Measurements from ENCODE around the gene PPHLN1.

The PPHLN1 gene

DNA sequence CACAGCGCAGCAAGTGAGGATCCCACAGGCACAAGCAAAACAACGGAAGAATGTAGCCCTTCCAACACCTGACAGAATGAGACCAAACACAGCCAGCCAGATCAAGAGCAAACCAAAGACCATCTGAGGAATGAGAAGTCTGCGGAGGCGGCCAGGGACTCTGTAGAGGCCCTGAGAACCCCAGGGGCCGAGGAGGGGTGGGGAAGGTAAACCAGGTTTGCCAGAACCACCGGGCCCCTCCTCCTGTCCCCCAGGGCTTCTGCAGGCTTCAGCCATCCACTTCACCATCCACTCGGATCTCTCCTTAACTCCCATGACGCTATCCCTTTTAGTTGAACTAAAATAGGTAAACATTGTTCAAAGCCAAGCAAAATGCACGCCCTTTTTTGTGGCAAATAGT, 37.4 kb upstream of the PPHLN1 start:
- TF ChIP-seq, protein P1, sequence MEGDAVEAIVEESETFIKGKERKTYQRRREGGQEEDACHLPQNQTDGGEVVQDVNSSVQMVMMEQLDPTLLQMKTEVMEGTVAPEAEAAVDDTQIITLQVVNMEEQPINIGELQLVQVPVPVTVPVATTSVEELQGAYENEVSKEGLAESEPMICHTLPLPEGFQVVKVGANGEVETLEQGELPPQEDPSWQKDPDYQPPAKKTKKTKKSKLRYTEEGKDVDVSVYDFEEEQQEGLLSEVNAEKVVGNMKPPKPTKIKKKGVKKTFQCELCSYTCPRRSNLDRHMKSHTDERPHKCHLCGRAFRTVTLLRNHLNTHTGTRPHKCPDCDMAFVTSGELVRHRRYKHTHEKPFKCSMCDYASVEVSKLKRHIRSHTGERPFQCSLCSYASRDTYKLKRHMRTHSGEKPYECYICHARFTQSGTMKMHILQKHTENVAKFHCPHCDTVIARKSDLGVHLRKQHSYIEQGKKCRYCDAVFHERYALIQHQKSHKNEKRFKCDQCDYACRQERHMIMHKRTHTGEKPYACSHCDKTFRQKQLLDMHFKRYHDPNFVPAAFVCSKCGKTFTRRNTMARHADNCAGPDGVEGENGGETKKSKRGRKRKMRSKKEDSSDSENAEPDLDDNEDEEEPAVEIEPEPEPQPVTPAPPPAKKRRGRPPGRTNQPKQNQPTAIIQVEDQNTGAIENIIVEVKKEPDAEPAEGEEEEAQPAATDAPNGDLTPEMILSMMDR (IDR thresholded peaks at IDR 0.05; ENCODE audit: low read depth, low read length, missing control alignments) = no peak
- Histone ChIP-seq H3K27me3 (replicated peaks) (no peaks in the 10 kb centered on the region), H3K27ac (no peak overlapping the region), H3K4me3 (ENCODE audit: low read depth, low read length) (no peak overlapping the region), H3K36me3 (replicated peaks) (no peaks in the 10 kb centered on the region)
- no peak for DNase-seq
- in situ Hi-C loops (cut with HindIII; ENCODE audit: low pct_ligation_motif_present, low sequenced_read_pairs) = no loop called here

GRCh38 chr12:42291680-42292079, 34.3 kb upstream of the PPHLN1 start:
- Histone ChIP-seq H3K27ac (no peak overlapping the region), H3K36me3 (replicated peaks) (no peaks in the 10 kb centered on the region), H3K4me3 (ENCODE audit: low read depth, low read length) (no peak overlapping the region), H3K27me3 (replicated peaks) (no peaks in the 10 kb centered on the region)
- no peak for DNase-seq
- in situ Hi-C loops (cut with HindIII; ENCODE audit: low pct_ligation_motif_present, low sequenced_read_pairs) = no loop called here
- TF ChIP-seq, protein P1 (IDR thresholded peaks at IDR 0.05; ENCODE audit: low read depth, low read length, missing control alignments) = no peak

DNA sequence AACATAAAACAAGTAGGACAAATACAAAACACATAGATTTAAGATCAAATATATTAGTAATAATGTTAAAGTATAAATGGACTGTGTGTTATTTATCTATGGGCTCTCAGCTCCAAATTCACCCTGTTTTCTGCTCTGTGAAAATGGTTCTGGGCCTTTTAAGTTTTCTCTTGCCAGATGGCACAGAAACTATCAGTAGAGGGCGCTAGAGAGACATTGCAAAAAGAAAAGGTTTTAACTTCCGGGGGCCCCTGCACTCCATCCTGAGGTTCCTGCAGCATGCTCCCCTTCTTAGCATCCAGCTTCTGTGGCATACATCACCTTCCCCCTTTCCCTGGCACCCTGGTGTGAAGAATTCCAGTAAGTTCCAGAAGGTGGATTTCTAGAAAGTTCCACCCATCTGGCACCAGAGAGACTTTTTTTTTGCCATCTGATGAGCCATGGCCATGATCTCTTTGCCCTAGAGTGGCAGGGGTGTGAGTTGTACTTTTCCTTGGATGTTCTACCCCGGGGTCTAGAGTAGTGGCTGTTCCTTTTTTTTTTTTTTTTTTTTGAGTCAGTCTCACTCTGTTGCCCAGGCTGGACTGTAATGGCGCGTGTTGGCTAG, 29.4 kb upstream of the PPHLN1 start:
- H3K27me3 ChIP-seq (replicated peaks) = no peaks in the 10 kb centered on the region
- no peak overlapping the region for H3K27ac ChIP-seq
- in situ Hi-C loops (cut with HindIII; ENCODE audit: low pct_ligation_motif_present, low sequenced_read_pairs) = no loop called here
- no peaks in the 10 kb centered on the region for H3K36me3 ChIP-seq (replicated peaks)
- TF ChIP-seq, protein P1 (IDR thresholded peaks at IDR 0.05; ENCODE audit: low read depth, low read length, missing control alignments) = peak; percentile 65
- no peak overlapping the region for H3K4me3 ChIP-seq (ENCODE audit: low read depth, low read length)
- DNase-seq = no peak

GRCh38 chr12:42298887-42299286, 27.1 kb upstream of the PPHLN1 start:
- Histone ChIP-seq H3K27ac (no peak overlapping the region), H3K4me3 (ENCODE audit: low read depth, low read length) (no peak overlapping the region), H3K36me3 (replicated peaks) (no peaks in the 10 kb centered on the region), H3K27me3 (replicated peaks) (no peaks in the 10 kb centered on the region)
- in situ Hi-C loops (cut with HindIII; ENCODE audit: low pct_ligation_motif_present, low sequenced_read_pairs) = no loop called here
- DNase-seq = no peak
- TF ChIP-seq, protein P1 (IDR thresholded peaks at IDR 0.05; ENCODE audit: low read depth, low read length, missing control alignments) = no peak

DNA sequence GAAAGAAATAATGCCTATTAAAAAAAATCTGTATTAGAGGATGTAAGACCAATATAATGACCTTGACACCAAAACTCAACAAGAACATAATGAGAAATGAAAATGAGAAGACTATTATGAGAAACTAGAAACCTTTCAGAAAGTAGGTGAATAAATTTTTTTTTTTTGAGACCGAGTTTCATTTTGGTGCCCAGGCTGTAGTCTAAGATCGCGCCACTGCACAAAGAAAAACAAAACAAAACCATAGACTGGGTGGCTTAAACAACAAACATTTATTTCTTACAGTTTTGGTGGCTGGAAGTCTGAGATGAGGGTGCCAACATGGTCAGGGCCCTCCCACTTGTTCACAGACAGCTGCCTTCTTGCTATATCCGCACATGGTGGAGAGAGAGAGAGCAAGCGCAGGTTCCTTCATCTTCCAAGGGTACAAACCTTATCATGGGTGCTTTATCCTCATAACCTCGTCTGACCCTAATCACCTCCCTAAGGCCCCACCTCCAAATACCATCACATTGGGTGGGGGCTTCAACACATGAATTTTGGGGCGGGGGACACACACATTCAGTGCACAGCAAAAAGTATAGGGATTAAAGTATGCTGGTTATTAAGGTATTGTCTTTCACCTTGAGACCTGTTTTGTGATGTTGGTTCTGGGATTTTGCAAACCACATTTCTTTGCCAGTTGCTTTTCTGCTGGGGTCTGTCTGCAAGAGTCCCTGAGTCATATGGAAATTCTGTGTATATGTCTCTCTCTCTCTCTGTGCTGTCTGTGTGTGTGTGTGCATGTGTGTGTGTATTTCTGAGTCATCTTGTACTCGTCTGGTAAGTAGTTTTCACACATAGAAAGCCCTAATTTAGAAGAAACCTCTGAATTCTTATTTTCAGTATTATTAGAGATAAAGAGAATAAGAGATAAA, 26.3 kb upstream of the PPHLN1 start:
- peak; percentile 78 for DNase-seq
- Histone ChIP-seq H3K36me3 (replicated peaks) (no peaks in the 10 kb centered on the region), H3K4me3 (ENCODE audit: low read depth, low read length) (no peak overlapping the region), H3K27me3 (replicated peaks) (no peaks in the 10 kb centered on the region), H3K27ac (no peak overlapping the region)
- in situ Hi-C loops (cut with HindIII; ENCODE audit: low pct_ligation_motif_present, low sequenced_read_pairs) = no loop called here
- TF ChIP-seq, protein P1 (IDR thresholded peaks at IDR 0.05; ENCODE audit: low read depth, low read length, missing control alignments) = no peak
